Endothelial cell of umbilical vein (primary cell): Measurements from ENCODE around the gene DCAF10. TPM values are rescaled to one million over a fixed set of nuclear protein-coding genes. Genes with fewer than 3 reads are reported as not detected.

ENCODE experiments used
- BruUV-seq: library from RNA; stranded (reverse); fragments of 400-500 nt; replicated peaks from 2 replicates; lab custom pipeline; 2021; lab: Mats Ljungman, UMichigan
- CTCF ChIA-PET: fragments of 300-600, 350-600 bp; sonication (Branson Sonifier 250); formaldehyde crosslinking; loops from one replicate; lab custom pipeline; 2021; ENCODE audit warnings: antibody characterized with exemption, inconsistent platforms; lab: Charles Lee
- POLR2A ChIA-PET: fragments of 300-600, 350-600 bp; sonication (Branson Sonifier 250); formaldehyde crosslinking; loops from one replicate; lab custom pipeline; 2021; ENCODE audit warnings: antibody characterized with exemption, inconsistent platforms; lab: Charles Lee
- DNase-seq: peaks from one replicate; pipeline ENCODE4 v3.0.0-alpha.2; 2011; ENCODE audit warnings: low read depth, low spot score
- FAIRE-seq: peaks from 2 replicates; lab custom pipeline; 2011; peaks lifted over from hg19 to GRCh38; lab: Jason Lieb, UNC
- H2AFZ ChIP-seq: 2 replicates; pipeline ENCODE4 v1.6.0; 2012; ENCODE audit warnings: low read depth, low read length, control low read depth, inconsistent platforms
- H3K27ac ChIP-seq: 2 replicates; pipeline ENCODE4 v1.5.1; 2011; ENCODE audit warnings: low read depth, mild to moderate bottlenecking, control low read depth, low read length, moderate library complexity; ENCODE audit not compliant: insufficient read depth
- H3K27me3 ChIP-seq, 2 experiments: 2 replicates each; pipeline versions ENCODE4 v1.6.0 to v1.6.1; 2011; ENCODE audit warnings: low read length in 2 of 2, mixed read lengths in 1 of 2; ENCODE audit not compliant: control insufficient read depth in 2 of 2, insufficient read depth in 2 of 2
- H3K36me3 ChIP-seq, 2 experiments: 2 replicates in 1 of 2; 3 replicates in 1 of 2; pipeline ENCODE4 v1.5.1; 2011; ENCODE audit warnings: low read length in 2 of 2, mild to moderate bottlenecking in 1 of 2, moderate library complexity in 1 of 2; ENCODE audit not compliant: control insufficient read depth in 2 of 2, insufficient read depth in 2 of 2; ENCODE audit errors: extremely low read depth in 1 of 2
- H3K4me1 ChIP-seq: 3 replicates; pipeline ENCODE4 v1.5.1; 2011; ENCODE audit warnings: mild to moderate bottlenecking, low read length; ENCODE audit not compliant: control insufficient read depth, insufficient read depth; ENCODE audit errors: extremely low read depth
- H3K4me2 ChIP-seq: 2 replicates; pipeline ENCODE4 v1.6.1; 2011; ENCODE audit warnings: low read length, control low read depth, mixed read lengths; ENCODE audit not compliant: insufficient read depth
- H3K4me3 ChIP-seq, 3 experiments: fragments of 200-600 bp in 1 of 3; sonication (generic), shearing (Covaris generic) in 1 of 3; replicated peaks in 1 of 3; 2 replicates each; pipeline ENCODE4 v1.5.1; 2011 to 2016; ENCODE audit warnings: control low read depth in 3 of 3, low read length in 3 of 3, mild to moderate bottlenecking in 2 of 3, inconsistent platforms in 1 of 3, low read depth in 1 of 3, moderate library complexity in 1 of 3; ENCODE audit not compliant: insufficient read depth in 1 of 3
- H3K79me2 ChIP-seq: 2 replicates; pipeline ENCODE4 v1.6.0; 2012; ENCODE audit warnings: low read length, inconsistent platforms; ENCODE audit not compliant: control insufficient read depth, insufficient read depth
- H3K9ac ChIP-seq: replicated peaks from 2 replicates; pipeline ENCODE3; 2011; ENCODE audit warnings: low read length, control low read depth; ENCODE audit not compliant: insufficient read depth; ENCODE audit errors: extremely low read depth
- H3K9me1 ChIP-seq: replicated peaks from 3 replicates; pipeline ENCODE4 v1.6.0; 2011; ENCODE audit warnings: mild to moderate bottlenecking, low read length; ENCODE audit not compliant: control insufficient read depth, insufficient read depth; ENCODE audit errors: extremely low read depth
- H3K9me3 ChIP-seq: replicated peaks from 2 replicates; pipeline ENCODE4 v1.5.1; 2012; ENCODE audit warnings: low read length, inconsistent platforms; ENCODE audit not compliant: control insufficient read depth, insufficient read depth
- H4K20me1 ChIP-seq: replicated peaks from 2 replicates; pipeline ENCODE3; 2011; ENCODE audit warnings: mild to moderate bottlenecking, low read length; ENCODE audit not compliant: control insufficient read depth, insufficient read depth; ENCODE audit errors: extremely low read depth
- EZH2 ChIP-seq: IDR thresholded peaks from 2 replicates; pipeline ENCODE4 v1.6.1; 2012; ENCODE audit warnings: borderline replicate concordance, low read depth, mild to moderate bottlenecking, moderate library complexity, low read length, inconsistent platforms; ENCODE audit not compliant: severe bottlenecking
- FOS ChIP-seq: IDR thresholded peaks from 2 replicates; pipeline ENCODE4 v1.6.1; 2011; ENCODE audit warnings: mild to moderate bottlenecking, low read length, moderate library complexity, borderline replicate concordance; ENCODE audit not compliant: insufficient read depth
- GATA2 ChIP-seq: IDR thresholded peaks from 2 replicates; pipeline ENCODE4 v1.7.0; 2011; ENCODE audit warnings: low read depth, mild to moderate bottlenecking, moderate library complexity, mixed read lengths, low read length; ENCODE audit not compliant: insufficient read length, insufficient read depth
- POLR2A ChIP-seq: IDR thresholded peaks from 2 replicates; pipeline ENCODE4 v1.6.1; 2012; ENCODE audit warnings: low read depth, mild to moderate bottlenecking, control low read depth, low read length
- POLR2AphosphoS5 ChIP-seq: IDR thresholded peaks from 2 replicates; pipeline ENCODE4 v1.6.1; 2012; ENCODE audit warnings: low read depth, mild to moderate bottlenecking, control low read depth, low read length, moderate library complexity; ENCODE audit not compliant: insufficient read depth
- dilution Hi-C: fragments of 300-500 bp; cut with MboI; formaldehyde crosslinking; loops from one replicate; pipeline ENCODE4 v1.15.0; 2019; ENCODE audit warnings: low sequenced_read_pairs; ENCODE audit not compliant: extremely low pct_ligation_motif_present
- intact Hi-C: fragments of 100-400 bp; cut with micrococcal nuclease; formaldehyde crosslinking; loops from one replicate; pipeline ENCODE4 v1.10.0; 2022
- polyA plus RNA-seq, 4 experiments: library from polyadenylated mRNA; depleted of rRNA in 3 of 4; stranded (reverse) in 3 of 4; unstranded in 1 of 4; fragments of >200 nt; gene quantifications; 2 replicates each; pipeline versions ENCODE4 v1.2.1 to v1.2.3, GENCODE V29; 2011 to 2012; ENCODE audit warnings: missing spikeins in 1 of 4
- total RNA-seq: library from RNA; stranded (reverse); gene quantifications from 2 replicates; pipeline ENCODE4 v1.2.3, GENCODE V29; 2021
- TF ChIP-seq, protein P1 (sequence below), 2 donors: IDR thresholded peaks; 1 replicate in 1 of 2; 2 replicates in 1 of 2; pipeline ENCODE4 v1.5.1; 2011; ENCODE audit warnings: low read length in 2 of 2, mild to moderate bottlenecking in 2 of 2, moderate library complexity in 2 of 2, control low read depth in 1 of 2, inconsistent platforms in 1 of 2, low read depth in 1 of 2; ENCODE audit not compliant: insufficient read depth in 1 of 2; ENCODE audit errors: extremely low read depth in 1 of 2

Gene DCAF10
- total and polyA plus RNA-seq, 2 donors (not counting 3 experiments of a cell fraction or from before 2014, with no cell fraction given), result 13.1 to 21.5 TPM

DNA sequence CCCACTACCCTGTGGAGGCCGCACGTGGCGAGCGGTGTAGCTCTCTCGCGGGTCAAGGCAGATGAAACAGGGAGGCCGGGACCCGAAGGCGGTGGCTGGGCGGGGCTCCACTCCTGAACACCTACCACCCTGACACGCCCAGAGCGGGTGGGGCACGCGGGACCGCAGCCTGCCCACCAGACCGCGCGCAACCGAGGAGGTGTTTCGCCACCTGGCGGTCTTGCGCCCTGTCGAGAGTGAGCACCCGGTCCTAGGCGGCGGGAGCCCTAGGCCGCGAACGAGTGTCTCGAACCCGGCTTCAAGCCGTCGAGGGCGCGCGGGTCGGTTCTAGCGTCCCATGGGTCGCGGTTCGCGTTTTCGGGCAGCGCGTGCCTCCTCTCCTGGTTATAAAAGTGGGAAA is 13.5 kb upstream of the DCAF10 start:
- no peak for DNase-seq
- peaks cover 26% of the 10 kb centered on the region for H3K79me2 ChIP-seq
- intact Hi-C loops (loop anchor here (5.0 to 10.0 kb wide), 3 partner anchors 115 to 302 kb away; partner anchors contain the start of genes POLR1E and SLC25A51), dilution Hi-C loops (no loop called here)
- no peaks in the 10 kb centered on the region for H3K27me3 ChIP-seq
- no peak overlapping the region for H3K4me3 ChIP-seq
- BruUV-seq, result no TSS peak
- no peak overlapping the region for H3K4me2 ChIP-seq
- H3K27ac ChIP-seq, result no peak overlapping the region
- H3K9me3 ChIP-seq, result no peaks in the 10 kb centered on the region
- H3K9me1 ChIP-seq, result no peaks in the 10 kb centered on the region
- no peak for FAIRE-seq
- CTCF ChIA-PET, result interaction anchor here (0.7 kb wide), 1 partner anchor 10 kb away, joined by 3 read pairs; no protein-coding TSS in a partner anchor
- peaks cover 5 to 10% of the 10 kb centered on the region in 2 experiments for H3K36me3 ChIP-seq
- H3K4me1 ChIP-seq, result peaks cover 15% of the 10 kb centered on the region
- POLR2A ChIA-PET, result no interaction called here
- H4K20me1 ChIP-seq, result no peaks in the 10 kb centered on the region
- H2AFZ ChIP-seq, result no peak overlapping the region
- TF ChIP-seq POLR2A (no peak), EZH2 (no peak), GATA2 (no peak), FOS (no peak), POLR2AphosphoS5 (no peak)
- TF ChIP-seq, protein P1, sequence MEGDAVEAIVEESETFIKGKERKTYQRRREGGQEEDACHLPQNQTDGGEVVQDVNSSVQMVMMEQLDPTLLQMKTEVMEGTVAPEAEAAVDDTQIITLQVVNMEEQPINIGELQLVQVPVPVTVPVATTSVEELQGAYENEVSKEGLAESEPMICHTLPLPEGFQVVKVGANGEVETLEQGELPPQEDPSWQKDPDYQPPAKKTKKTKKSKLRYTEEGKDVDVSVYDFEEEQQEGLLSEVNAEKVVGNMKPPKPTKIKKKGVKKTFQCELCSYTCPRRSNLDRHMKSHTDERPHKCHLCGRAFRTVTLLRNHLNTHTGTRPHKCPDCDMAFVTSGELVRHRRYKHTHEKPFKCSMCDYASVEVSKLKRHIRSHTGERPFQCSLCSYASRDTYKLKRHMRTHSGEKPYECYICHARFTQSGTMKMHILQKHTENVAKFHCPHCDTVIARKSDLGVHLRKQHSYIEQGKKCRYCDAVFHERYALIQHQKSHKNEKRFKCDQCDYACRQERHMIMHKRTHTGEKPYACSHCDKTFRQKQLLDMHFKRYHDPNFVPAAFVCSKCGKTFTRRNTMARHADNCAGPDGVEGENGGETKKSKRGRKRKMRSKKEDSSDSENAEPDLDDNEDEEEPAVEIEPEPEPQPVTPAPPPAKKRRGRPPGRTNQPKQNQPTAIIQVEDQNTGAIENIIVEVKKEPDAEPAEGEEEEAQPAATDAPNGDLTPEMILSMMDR (IDR thresholded peaks at IDR 0.05; ENCODE audit: extremely low read depth in 1 of 2, insufficient read depth in 1 of 2, low read depth in 1 of 2, low read length in 2 of 2), result no peak
- no peak overlapping the region for H3K9ac ChIP-seq
